Lower leg skin (tissue), 3 donors: ENCODE results near the gene NPR1.

Experiments
- CTCF ChIP-seq, 3 donors: fragments of 450-650 bp; IDR thresholded peaks; one replicate each; pipeline ENCODE4 v1.5.1; 2016; ENCODE audit warnings: antibody characterized with exemption in 3 of 3, mild to moderate bottlenecking in 3 of 3, moderate library complexity in 2 of 3
- POLR2A ChIP-seq, 2 donors: fragments of 450-650 bp; IDR thresholded peaks; one replicate each; pipeline ENCODE4 v1.6.1; 2016 to 2017; ENCODE audit warnings: antibody characterized with exemption in 2 of 2, mild to moderate bottlenecking in 1 of 2, moderate library complexity in 1 of 2

- TF ChIP-seq CTCF (IDR thresholded peaks at IDR 0.05) = no peak
- TF ChIP-seq POLR2A (IDR thresholded peaks at IDR 0.05) = no peak
Observed at GRCh38 chr1:153687346-153688125, 9.0 kb downstream of the NPR1 start.
